GM12878 (cell line): ENCODE data around the gene NPC1. TPM values are rescaled to one million over a fixed set of nuclear protein-coding genes. Genes with fewer than 3 reads are reported as not detected.

ENCODE experiments used
- ATAC-seq: fragments of 200-7000 bp; cut with Tn5 transposase; 3 replicates; pipeline ENCODE4 v1.9.1; 2020; ENCODE audit warnings: mild to moderate bottlenecking, moderate library complexity
- BruUV-seq: library from RNA; stranded (reverse); fragments of 400-500 nt; replicated peaks from 2 replicates; lab custom pipeline; 2021; lab: Mats Ljungman, UMichigan
- CTCF ChIA-PET: fragments of 300-600 bp; sonication (Branson Sonifier 250); formaldehyde crosslinking; extraction: SDS; loops from one replicate; lab custom pipeline; 2021; ENCODE audit warnings: inconsistent platforms; lab: Yijun Ruan, JAX
- POLR2A ChIA-PET: fragments of 350-600 bp; formaldehyde crosslinking; extraction: SDS; loops from one replicate; lab custom pipeline; 2021; ENCODE audit warnings: inconsistent platforms; lab: Charles Lee
- RAD21 ChIA-PET: fragments of 300-600 bp; sonication (Branson Sonifier 250); formaldehyde crosslinking; loops from one replicate; lab custom pipeline; 2023; ENCODE audit warnings: antibody characterized with exemption; ENCODE audit not compliant: unreplicated experiment; lab: Charles Lee
- SMC1A ChIA-PET: fragments of 300-600 bp; sonication (Branson Sonifier 250); formaldehyde crosslinking; loops from one replicate; lab custom pipeline; 2023; ENCODE audit not compliant: unreplicated experiment, uncharacterized antibody; lab: Charles Lee
- DNase-seq: peaks from one replicate; pipeline ENCODE4 v3.0.0-alpha.2; 2011; ENCODE audit warnings: low read depth, low spot score
- FAIRE-seq: peaks from 3 replicates; lab custom pipeline; 2011; peaks lifted over from hg19 to GRCh38; lab: Jason Lieb, UNC
- H2AFZ ChIP-seq: 2 replicates; pipeline ENCODE4 v1.6.0; 2011; ENCODE audit warnings: low read depth, low read length, control low read depth; ENCODE audit not compliant: control insufficient read depth
- H3K27ac ChIP-seq: 2 replicates; pipeline ENCODE4 v1.5.1; 2011; ENCODE audit warnings: control low read depth; ENCODE audit not compliant: control insufficient read depth, insufficient read depth
- H3K27me3 ChIP-seq, 2 experiments: replicated peaks in 1 of 2; 2 replicates each; pipeline versions ENCODE4 v1.6.0 to v1.6.1; 2011; ENCODE audit warnings: low read length in 1 of 2; ENCODE audit not compliant: control insufficient read depth in 2 of 2, insufficient read depth in 2 of 2
- H3K36me3 ChIP-seq, 2 experiments: 2 replicates each; pipeline ENCODE4 v1.5.1; 2011; ENCODE audit warnings: low read length in 1 of 2; ENCODE audit not compliant: control insufficient read depth in 2 of 2, insufficient read depth in 2 of 2
- H3K4me1 ChIP-seq: 2 replicates; pipeline ENCODE4 v1.6.1; 2011; ENCODE audit warnings: mild to moderate bottlenecking, low read length, moderate library complexity, mixed read lengths; ENCODE audit not compliant: control insufficient read depth, insufficient read depth
- H3K4me2 ChIP-seq: 2 replicates; pipeline ENCODE4 v1.6.0; 2011; ENCODE audit warnings: control low read depth; ENCODE audit not compliant: control insufficient read depth, insufficient read depth
- H3K4me3 ChIP-seq: fragments of 200-600 bp; sonication (generic); 2 replicates; pipeline ENCODE4 v1.5.1; 2016
- H3K79me2 ChIP-seq: 2 replicates; pipeline ENCODE4 v1.6.0; 2011; ENCODE audit warnings: low read length; ENCODE audit not compliant: control insufficient read depth, insufficient read depth
- H3K9ac ChIP-seq: 2 replicates; pipeline ENCODE4 v1.8.0; 2011; ENCODE audit warnings: low read length, control low read depth, mixed read lengths; ENCODE audit not compliant: control insufficient read depth, insufficient read depth
- H3K9me3 ChIP-seq: replicated peaks from 3 replicates; pipeline ENCODE4 v1.5.1; 2011; ENCODE audit warnings: mild to moderate bottlenecking, low read length; ENCODE audit not compliant: control insufficient read depth, insufficient read depth
- H4K20me1 ChIP-seq: 2 replicates; pipeline ENCODE4 v1.6.0; 2011; ENCODE audit not compliant: control insufficient read depth, insufficient read depth
- HDAC2 ChIP-seq: fragments of 200-600 bp; sonication (generic); IDR thresholded peaks from 2 replicates; pipeline ENCODE4 v1.6.1; 2017
- IKZF1 ChIP-seq: fragments of 450-650 bp; conservative IDR thresholded peaks from 2 replicates; pipeline ENCODE4 v1.6.1; 2017; ENCODE audit warnings: antibody characterized with exemption, mild to moderate bottlenecking
- IKZF2 ChIP-seq, 2 experiments: fragments of 450-650 bp; IDR thresholded peaks; 2 replicates each; pipeline ENCODE4 v1.6.1; 2017; ENCODE audit warnings: mild to moderate bottlenecking in 2 of 2, moderate library complexity in 2 of 2
- MEF2B ChIP-seq: fragments of 450-650 bp; IDR thresholded peaks from 2 replicates; pipeline ENCODE4 v1.6.1; 2018; ENCODE audit warnings: mild to moderate bottlenecking, moderate library complexity; ENCODE audit not compliant: partially characterized antibody, poor library complexity, severe bottlenecking
- NR2F1 ChIP-seq: fragments of 450-650 bp; conservative IDR thresholded peaks from 2 replicates; pipeline ENCODE4 v1.6.1; 2017; ENCODE audit warnings: mild to moderate bottlenecking
- POLR2A ChIP-seq: IDR thresholded peaks from 2 replicates; pipeline ENCODE4 v1.6.1; 2011; ENCODE audit warnings: low read depth, mild to moderate bottlenecking, low read length
- SIX5 ChIP-seq: IDR thresholded peaks from 2 replicates; pipeline ENCODE4 v1.6.1; 2011; ENCODE audit warnings: mild to moderate bottlenecking, low read depth, low read length, moderate library complexity; ENCODE audit not compliant: severe bottlenecking
- WGBS: methylation state at CpG from one replicate; pipeline ENCODE4 v1.1.6; 2016; ENCODE audit warnings: low lambda C conversion rate; ENCODE audit not compliant: insufficient replicate concordance, insufficient coverage; ENCODE audit errors: missing lambda C conversion rate; 5-methylcytosine and 5-hydroxymethylcytosine counted together
- in situ Hi-C: fragments of 300-500 bp; cut with MboI; formaldehyde crosslinking; loops from 9 replicates; pipeline ENCODE4 v1.14.3; 2018; ENCODE audit warnings: mixed read lengths
- intact Hi-C: fragments of 100-400 bp; cut with micrococcal nuclease; formaldehyde crosslinking; loops from one replicate; pipeline ENCODE4 v1.14.2; 2022; ENCODE audit not compliant: unreplicated experiment
- polyA plus RNA-seq, 11 experiments: library from polyadenylated mRNA; depleted of rRNA in 4 of 11; unstranded in 6 of 11; stranded (reverse) in 5 of 11; fragments of >200 nt; fragmentation: Nextera tagmentation in 4 of 11; fragmentation: Illumina TruSeq in 1 of 11; extraction: Ambion mirVana in 4 of 11; extraction: Trizol in 1 of 11; gene quantifications; 1 replicate in 1 of 11; 2 replicates in 10 of 11; pipeline versions ENCODE4 v1.2.1 to v1.2.3, GENCODE V29; 2011 to 2016; ENCODE audit warnings: inconsistent platforms in 2 of 11, missing spikeins in 2 of 11, low read depth in 1 of 11
- total RNA-seq, 4 experiments: library from RNA; depleted of rRNA in 3 of 4; stranded (reverse); fragments of >200 nt in 3 of 4; fragmentation: Illumina TruSeq in 1 of 4; extraction: Trizol in 1 of 4; gene quantifications; 2 replicates each; pipeline versions ENCODE4 v1.2.1 to v1.2.3, GENCODE V29; 2013 to 2021
- TF ChIP-seq, protein P1 (sequence below): fragments of 450-650 bp; IDR thresholded peaks from 2 replicates; pipeline ENCODE4 v1.6.1; 2016; ENCODE audit warnings: mild to moderate bottlenecking

NPC1 gene
- total and polyA plus RNA-seq, 10 of the 15 experiments (the other 5 are each of a cell fraction or from before 2014, with no cell fraction given), result 10.1 to 45.2 (median 19.4) TPM

DNA sequence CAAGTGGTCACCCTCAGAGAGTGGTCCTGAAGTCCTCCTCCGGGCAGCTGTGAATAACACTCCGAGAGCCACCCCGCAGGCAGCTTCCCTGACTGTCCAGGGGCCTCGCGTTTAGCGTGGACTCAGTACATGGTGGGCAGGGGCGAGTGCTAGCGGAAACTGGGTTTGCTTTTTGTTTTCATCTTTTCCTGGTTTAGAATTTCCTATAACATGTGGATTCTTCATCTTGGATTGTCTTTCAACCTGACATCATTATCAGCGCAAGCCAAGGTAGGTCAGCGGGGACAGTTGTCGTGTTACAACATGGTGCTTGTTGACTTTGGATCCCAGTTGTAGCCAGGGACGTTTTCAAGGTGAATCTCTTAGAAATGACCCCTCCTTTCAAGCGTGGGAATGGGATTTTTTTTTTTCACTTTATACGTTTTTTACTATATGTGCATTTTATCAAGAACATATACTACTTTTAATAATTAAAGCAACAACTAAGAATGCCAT is 62.0 kb downstream of the NPC1 start:
- ChIA-PET POLR2A (no interaction called here), RAD21 (no interaction called here), CTCF (interaction anchor here (0.7 to 1.1 kb wide), 2 partner anchors 28 to 179 kb away, joined by 4 to 5 read pairs; no protein-coding TSS in a partner anchor), SMC1A (interaction anchor here (0.8 to 2.2 kb wide), 4 partner anchors 8 to 71 kb away, joined by 3 to 6 read pairs (median 4); partner anchors contain the start of gene RIOK3)
- no peak; the same call in 2 of the 3 replicates for ATAC-seq
- peak overlapping the region; percentile 48 for H3K27ac ChIP-seq
- DNase-seq, result no peak
- no peaks in the 10 kb centered on the region for H3K27me3 ChIP-seq
- H4K20me1 ChIP-seq, result no peaks in the 10 kb centered on the region
- no peak overlapping the region for H2AFZ ChIP-seq
- H3K4me3 ChIP-seq, result no peak overlapping the region
- peaks cover 34 to 61% of the 10 kb centered on the region in 2 experiments for H3K36me3 ChIP-seq
- no peak overlapping the region for H3K9ac ChIP-seq
- peaks cover 16% of the 10 kb centered on the region for H3K4me1 ChIP-seq
- no peaks in the 10 kb centered on the region for H3K79me2 ChIP-seq
- 0 out of 2 replicates have a peak overlapping the region, but pooled peaks have one; percentile 25 for H3K4me2 ChIP-seq
- TF ChIP-seq, protein P1, sequence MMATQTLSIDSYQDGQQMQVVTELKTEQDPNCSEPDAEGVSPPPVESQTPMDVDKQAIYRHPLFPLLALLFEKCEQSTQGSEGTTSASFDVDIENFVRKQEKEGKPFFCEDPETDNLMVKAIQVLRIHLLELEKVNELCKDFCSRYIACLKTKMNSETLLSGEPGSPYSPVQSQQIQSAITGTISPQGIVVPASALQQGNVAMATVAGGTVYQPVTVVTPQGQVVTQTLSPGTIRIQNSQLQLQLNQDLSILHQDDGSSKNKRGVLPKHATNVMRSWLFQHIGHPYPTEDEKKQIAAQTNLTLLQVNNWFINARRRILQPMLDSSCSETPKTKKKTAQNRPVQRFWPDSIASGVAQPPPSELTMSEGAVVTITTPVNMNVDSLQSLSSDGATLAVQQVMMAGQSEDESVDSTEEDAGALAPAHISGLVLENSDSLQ, result no peak
- 0 out of 2 replicates have a peak, but pooled peaks have one; percentile 30 for TF ChIP-seq POLR2A
- no peak for FAIRE-seq
- WGBS, result 98% methylated on average over 14 of the region's 14 CpGs
- intact Hi-C loops (no loop called here), in situ Hi-C loops (no loop called here)
- no peaks in the 10 kb centered on the region for H3K9me3 ChIP-seq
- BruUV-seq, result no TSS peak

DNA sequence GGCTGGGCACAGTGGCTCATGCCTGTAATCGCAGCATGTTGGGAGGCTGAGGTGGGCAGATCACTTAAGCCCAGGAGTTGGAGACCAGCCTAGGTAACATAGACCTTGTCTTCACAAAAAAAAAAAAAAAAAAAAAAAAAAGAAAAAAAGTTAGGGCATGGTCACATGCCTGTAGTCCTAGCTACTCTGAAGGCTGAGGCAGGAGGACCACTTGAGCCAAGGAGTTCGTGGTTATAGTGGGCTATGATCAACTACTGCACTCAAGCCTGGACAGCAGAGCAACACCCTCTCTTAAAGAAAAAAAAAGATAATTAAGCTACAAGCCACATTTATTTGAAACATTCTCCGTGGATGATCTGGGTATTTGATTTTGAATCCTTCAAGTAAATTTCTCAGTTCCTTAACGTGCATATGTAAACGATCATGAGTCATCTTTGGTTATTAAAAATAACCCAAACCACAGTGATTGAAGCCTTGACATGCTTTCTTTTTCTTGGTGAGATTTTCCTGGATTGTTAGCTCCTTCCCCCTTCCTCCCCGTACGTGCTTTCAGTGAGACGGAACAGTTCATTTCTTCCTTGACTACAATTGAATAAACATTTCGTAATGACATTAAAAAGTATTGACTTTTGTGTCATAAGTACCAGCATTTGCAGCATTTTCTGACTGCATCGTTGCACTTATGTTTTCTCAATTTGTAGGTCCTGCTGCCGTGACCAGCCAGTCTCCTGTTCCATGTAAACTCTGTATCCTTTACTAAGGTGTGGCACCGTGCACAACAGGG is 62.7 kb downstream of the NPC1 start:
- 30% methylated on average over 12 of the region's 12 CpGs for WGBS
- Histone ChIP-seq H3K4me3 (no peak overlapping the region), H3K4me1 (peaks cover 16% of the 10 kb centered on the region), H3K27me3 (no peaks in the 10 kb centered on the region), H2AFZ (no peak overlapping the region), H3K9ac (no peak overlapping the region; the same call in 1 of the 2 replicates), H3K9me3 (no peaks in the 10 kb centered on the region), H3K27ac (peak overlapping the region; percentile 50), H3K4me2 (0 out of 2 replicates have a peak overlapping the region, but pooled peaks have one; percentile 25), H3K79me2 (no peaks in the 10 kb centered on the region), H3K36me3 (peaks cover 29 to 61% of the 10 kb centered on the region in 2 experiments), H4K20me1 (no peaks in the 10 kb centered on the region)
- RAD21 ChIA-PET, result interaction anchor here (0.8 kb wide), 1 partner anchor 180 kb away, joined by 3 read pairs; no protein-coding TSS in a partner anchor
- in situ Hi-C loops (no loop called here), intact Hi-C loops (no loop called here)
- SMC1A ChIA-PET, result interaction anchor here (0.8 to 2.2 kb wide), 6 partner anchors 9 to 99 kb away, joined by 3 to 6 read pairs (median 4); partner anchors contain the start of gene RIOK3
- no TSS peak for BruUV-seq
- CTCF ChIA-PET, result interaction anchor here (0.7 to 1.4 kb wide), 5 partner anchors 28 to 300 kb away, joined by 3 to 5 read pairs (median 4); no protein-coding TSS in a partner anchor
- DNase-seq (peak; percentile 16), FAIRE-seq (peak; percentile 88), ATAC-seq (peak; percentile 55)
- POLR2A ChIA-PET, result interaction anchor here (0.6 to 0.8 kb wide), 2 partner anchors 20 to 395 kb away, joined by 4 to 5 read pairs; no protein-coding TSS in a partner anchor
- 0 out of 2 replicates have a peak, but pooled peaks have one; percentile 20 for TF ChIP-seq IKZF1
- TF ChIP-seq HDAC2, result no peak
- peak in 1 of 2 experiments; percentile 44; a peak in 2 of 4 replicates for TF ChIP-seq IKZF2 (IDR thresholded peaks at IDR 0.05)
- TF ChIP-seq MEF2B, result peak; percentile 15
- TF ChIP-seq, protein P1, result peak; percentile 65; the same call in 1 of the 2 replicates
- TF ChIP-seq NR2F1, result no peak
- TF ChIP-seq SIX5, result no peak
